Small intestine (tissue), 7 donors: Measurements from ENCODE around the gene ETFA. TPM values are rescaled to one million over a fixed set of nuclear protein-coding genes. Genes with fewer than 3 reads are reported as not detected.

Experiments used
- DNase-seq, 2 donors: peaks; one replicate each; pipeline versions ENCODE4 v3.0.0 to v3.0.0-alpha.2; 2013
- FAIRE-seq: peaks from 2 replicates; lab custom pipeline; 2012; peaks lifted over from hg19 to GRCh38; lab: Jason Lieb, UNC
- H3K27ac ChIP-seq, 3 donors: one replicate each; pipeline ENCODE4 v1.5.1; 2013; ENCODE audit warnings: low read length in 2 of 3, mild to moderate bottlenecking in 2 of 3, control low read depth in 1 of 3, inconsistent platforms in 1 of 3, low read depth in 1 of 3, moderate library complexity in 1 of 3
- H3K27me3 ChIP-seq, 3 donors: one replicate each; pipeline ENCODE4 v1.6.1; 2013; ENCODE audit warnings: low read length in 3 of 3, inconsistent platforms in 1 of 3; ENCODE audit not compliant: control insufficient read depth in 3 of 3, insufficient read depth in 3 of 3
- H3K36me3 ChIP-seq, 3 donors: one replicate each; pipeline ENCODE4 v1.6.1; 2013; ENCODE audit warnings: low read length in 3 of 3, inconsistent platforms in 1 of 3, low read depth in 1 of 3, mild to moderate bottlenecking in 1 of 3, moderate library complexity in 1 of 3; ENCODE audit not compliant: control insufficient read depth in 3 of 3, insufficient read depth in 2 of 3
- H3K4me1 ChIP-seq, 3 donors: one replicate each; pipeline ENCODE4 v1.6.1; 2013; ENCODE audit warnings: low read length in 2 of 3, inconsistent platforms in 1 of 3, low read depth in 1 of 3, mild to moderate bottlenecking in 1 of 3, moderate library complexity in 1 of 3; ENCODE audit not compliant: control insufficient read depth in 3 of 3, insufficient read depth in 2 of 3
- H3K4me3 ChIP-seq, 3 donors: one replicate each; pipeline ENCODE4 v1.5.1; 2013; ENCODE audit warnings: low read length in 3 of 3, control low read depth in 1 of 3, inconsistent platforms in 1 of 3, low read depth in 1 of 3, mild to moderate bottlenecking in 1 of 3, moderate library complexity in 1 of 3
- H3K9me3 ChIP-seq, 2 donors: one replicate each; pipeline ENCODE4 v1.6.1; 2013; ENCODE audit warnings: low read depth in 1 of 2, low read length in 1 of 2; ENCODE audit not compliant: control insufficient read depth in 2 of 2, insufficient read depth in 1 of 2
- WGBS, 3 donors: extraction: QIAGEN DNeasy Blood & Tissue Kit; methylation state at CpG; one replicate each; pipeline ENCODE4 v1.1.7; 2013; 5-methylcytosine and 5-hydroxymethylcytosine counted together
- polyA plus RNA-seq, 4 donors: library from polyadenylated mRNA; stranded (reverse) in 3 of 4; unstranded in 1 of 4; fragments of 200-250 nt in 3 of 4; fragments of 120-200 nt in 1 of 4; gene quantifications; one replicate each; pipeline versions ENCODE4 v1.2.1 to v1.2.3, GENCODE V29; 2013
- donor health status: healthy with polysubstance abuse.
- donor health status: control.
- donor health status: control.
- donor health status: Bipolar disorder and iron deficiency.
- donor health status: healthy.

The ETFA gene
- polyA plus RNA-seq, 4 donors: 184 to 346 (median 213) TPM

GRCh38 chr15:76343313-76343996 is 32.2 kb upstream of the ETFA start:
- WGBS, 3 donors: 13 to 30% (median 29%) methylated on average over 16 of the region's 16 CpGs
- Histone ChIP-seq H3K4me3 (peak overlapping the region in 2 of 3 donors; percentile 12 to 43), H3K9me3 (peaks cover 0 to 3% of the 10 kb centered on the region in 2 donors), H3K4me1 (peaks cover 14 to 39% (median 19%) of the 10 kb centered on the region in 3 donors), H3K27ac (no peak overlapping the region), H3K27me3 (peaks cover 18 to 87% (median 44%) of the 10 kb centered on the region in 3 donors), H3K36me3 (peaks cover 0 to 16% (median 0%) of the 10 kb centered on the region in 3 donors)
- DNase-seq (peak in 1 of 2 donors; percentile 26), FAIRE-seq (no peak)

- H3K4me1 ChIP-seq: peaks cover 15 to 36% (median 19%) of the 10 kb centered on the region in 3 donors
- H3K9me3 ChIP-seq: peaks cover 0 to 3% of the 10 kb centered on the region in 2 donors
- peak overlapping the region in 1 of 3 donors; percentile 43 for H3K4me3 ChIP-seq
- H3K27ac ChIP-seq: no peak overlapping the region
- H3K36me3 ChIP-seq: peaks cover 0 to 16% (median 0%) of the 10 kb centered on the region in 3 donors
- H3K27me3 ChIP-seq: peaks cover 22 to 91% (median 52%) of the 10 kb centered on the region in 3 donors
- FAIRE-seq (no peak), DNase-seq (peak; percentile 44 to 52)
- 5 to 20% (median 8%) methylated on average over 63 to 87 of the region's 87 CpGs for WGBS, 3 donors
Measured at GRCh38 chr15:76342382-76343201, 31.3 kb upstream of the ETFA start.

GRCh38 chr15:76342058-76342381 is 30.8 kb upstream of the ETFA start:
- H3K4me3 ChIP-seq: peak overlapping the region in 2 of 3 donors; percentile 33 to 43
- peaks cover 0 to 16% (median 0%) of the 10 kb centered on the region in 3 donors for H3K36me3 ChIP-seq
- no peak overlapping the region for H3K27ac ChIP-seq
- FAIRE-seq (no peak), DNase-seq (no peak)
- peaks cover 16 to 33% (median 19%) of the 10 kb centered on the region in 3 donors for H3K4me1 ChIP-seq
- WGBS, 3 donors: 5 to 31% (median 18%) methylated on average over 18 to 20 of the region's 20 CpGs
- H3K9me3 ChIP-seq: peaks cover 0 to 3% of the 10 kb centered on the region in 2 donors
- peaks cover 22 to 92% (median 57%) of the 10 kb centered on the region in 3 donors for H3K27me3 ChIP-seq

DNA sequence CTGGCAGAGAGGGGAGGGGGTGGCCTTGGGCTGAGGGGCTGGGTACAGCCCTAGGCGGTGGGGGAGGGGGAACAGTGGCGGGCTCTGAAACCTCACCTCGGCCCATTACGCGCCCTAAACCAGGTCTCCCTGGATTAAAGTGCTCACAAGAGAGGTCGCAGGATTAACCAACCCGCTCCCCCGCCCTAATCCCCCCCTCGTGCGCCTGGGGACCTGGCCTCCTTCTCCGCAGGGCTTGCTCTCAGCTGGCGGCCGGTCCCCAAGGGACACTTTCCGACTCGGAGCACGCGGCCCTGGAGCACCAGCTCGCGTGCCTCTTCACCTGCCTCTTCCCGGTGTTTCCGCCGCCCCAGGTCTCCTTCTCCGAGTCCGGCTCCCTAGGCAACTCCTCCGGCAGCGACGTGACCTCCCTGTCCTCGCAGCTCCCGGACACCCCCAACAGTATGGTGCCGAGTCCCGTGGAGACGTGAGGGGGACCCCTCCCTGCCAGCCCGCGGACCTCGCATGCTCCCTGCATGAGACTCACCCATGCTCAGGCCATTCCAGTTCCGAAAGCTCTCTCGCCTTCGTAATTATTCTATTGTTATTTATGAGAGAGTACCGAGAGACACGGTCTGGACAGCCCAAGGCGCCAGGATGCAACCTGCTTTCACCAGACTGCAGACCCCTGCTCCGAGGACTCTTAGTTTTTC is 30.2 kb upstream of the ETFA start:
- DNase-seq (peak in 1 of 2 donors; percentile 55), FAIRE-seq (no peak)
- peaks cover 0 to 16% (median 0%) of the 10 kb centered on the region in 3 donors for H3K36me3 ChIP-seq
- 5 to 26% (median 13%) methylated on average over 40 to 42 of the region's 42 CpGs for WGBS, 3 donors
- peaks cover 20 to 92% (median 57%) of the 10 kb centered on the region in 3 donors for H3K27me3 ChIP-seq
- peak overlapping the region in 2 of 3 donors; percentile 12 to 33 for H3K4me3 ChIP-seq
- peaks cover 0 to 3% of the 10 kb centered on the region in 2 donors for H3K9me3 ChIP-seq
- H3K27ac ChIP-seq: no peak overlapping the region
- peaks cover 17 to 36% (median 19%) of the 10 kb centered on the region in 3 donors for H3K4me1 ChIP-seq

- Histone ChIP-seq H3K27me3 (peaks cover 23 to 92% (median 56%) of the 10 kb centered on the region in 3 donors), H3K4me3 (peak overlapping the region in 2 of 3 donors; percentile 33 to 51), H3K27ac (peak overlapping the region in 1 of 3 donors; percentile 8), H3K9me3 (peaks cover 0 to 3% of the 10 kb centered on the region in 2 donors), H3K36me3 (peaks cover 0 to 16% (median 0%) of the 10 kb centered on the region in 3 donors), H3K4me1 (peaks cover 15 to 41% (median 19%) of the 10 kb centered on the region in 3 donors)
- DNase-seq (peak; percentile 44 to 54), FAIRE-seq (no peak)
- WGBS, 3 donors: 3 to 17% (median 13%) methylated on average over 33 to 35 of the region's 35 CpGs
Measured at GRCh38 chr15:76340803-76341365, 29.6 kb upstream of the ETFA start.

GRCh38 chr15:76340198-76340802 is 29.0 kb upstream of the ETFA start:
- Histone ChIP-seq H3K27ac (peak overlapping the region in 1 of 3 donors; percentile 8), H3K4me3 (peak overlapping the region in 2 of 3 donors; percentile 33 to 51), H3K9me3 (peaks cover 0 to 4% of the 10 kb centered on the region in 2 donors), H3K4me1 (peaks cover 15 to 42% (median 19%) of the 10 kb centered on the region in 3 donors), H3K27me3 (peaks cover 23 to 92% (median 51%) of the 10 kb centered on the region in 3 donors), H3K36me3 (peaks cover 0 to 16% (median 0%) of the 10 kb centered on the region in 3 donors)
- DNase-seq (peak in 1 of 2 donors; percentile 77), FAIRE-seq (no peak)
- 2 to 7% (median 4%) methylated on average over 49 to 53 of the region's 53 CpGs for WGBS, 3 donors

DNA sequence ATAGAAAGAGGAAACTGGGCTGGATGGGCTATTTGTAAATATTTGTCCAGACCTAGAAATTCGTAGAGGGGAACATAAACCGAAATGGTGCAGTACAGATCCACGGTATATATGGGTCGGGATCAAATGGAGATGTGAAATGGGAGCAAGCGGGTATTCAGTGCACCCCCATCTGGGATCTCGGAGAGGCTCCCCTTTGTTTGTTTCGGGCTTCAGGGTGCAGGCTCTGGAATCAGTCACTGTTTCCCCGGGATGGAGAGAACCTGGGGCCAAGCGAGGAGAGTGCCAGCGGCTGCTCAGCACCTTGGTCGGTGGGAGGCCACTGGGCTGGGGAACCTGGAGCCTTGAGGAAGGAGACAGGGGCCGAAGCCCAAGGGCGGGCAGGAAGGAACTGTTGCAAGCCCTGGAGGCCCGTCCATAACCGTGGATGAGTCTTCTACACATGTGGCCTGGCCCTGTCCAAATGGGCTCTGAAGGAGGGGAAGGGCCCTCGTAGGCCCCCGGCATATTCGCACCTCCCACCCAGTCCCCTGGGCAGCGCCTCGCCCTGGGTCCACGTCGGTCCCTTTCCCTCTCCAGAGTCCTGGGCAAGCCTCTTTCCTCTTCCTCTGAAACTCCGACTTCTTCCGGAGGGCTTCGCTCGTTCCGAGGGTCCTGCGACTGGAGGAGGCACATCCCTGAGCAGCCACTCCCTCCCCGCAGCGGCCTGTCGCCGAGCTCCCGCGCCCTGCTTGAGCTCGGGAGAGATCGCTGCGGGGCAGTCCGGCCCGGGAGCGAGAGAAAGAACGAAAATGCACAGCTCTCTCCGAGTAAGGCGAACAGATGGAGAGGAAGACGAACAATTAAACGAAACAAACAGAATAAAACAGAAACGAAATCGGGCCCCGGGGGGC is 28.3 kb upstream of the ETFA start:
- Histone ChIP-seq H3K27ac (peak overlapping the region in 2 of 3 donors; percentile 8 to 33), H3K27me3 (peaks cover 23 to 93% (median 52%) of the 10 kb centered on the region in 3 donors), H3K4me1 (peaks cover 15 to 46% (median 19%) of the 10 kb centered on the region in 3 donors), H3K9me3 (peaks cover 0 to 7% of the 10 kb centered on the region in 2 donors), H3K36me3 (peaks cover 0 to 16% (median 0%) of the 10 kb centered on the region in 3 donors), H3K4me3 (peak overlapping the region in 2 of 3 donors; percentile 33 to 51)
- no peak for FAIRE-seq
- DNase-seq: peak in 1 of 2 donors; percentile 71
- 8 to 12% (median 11%) methylated on average over 45 to 48 of the region's 48 CpGs for WGBS, 3 donors
